Subcutaneous abdominal adipose tissue (tissue), 5 donors: Measurements from ENCODE around the gene NDUFS7.
A peak's percentile ranks its signal among the peaks of the same experiment; 100 is the strongest.

Experiments used
- H3K27ac ChIP-seq: one replicate; pipeline ENCODE4 v1.7.0; 2013; ENCODE audit warnings: low read depth, mild to moderate bottlenecking, inconsistent platforms, low read length, moderate library complexity
- H3K27me3 ChIP-seq, 5 donors: one replicate each; pipeline ENCODE4 v1.7.0; 2013; ENCODE audit warnings: low read length in 5 of 5, inconsistent platforms in 1 of 5; ENCODE audit not compliant: control insufficient read depth in 5 of 5, insufficient read depth in 4 of 5
- H3K36me3 ChIP-seq, 5 donors: one replicate each; pipeline ENCODE4 v1.7.0; 2013; ENCODE audit warnings: low read length in 5 of 5; ENCODE audit not compliant: control insufficient read depth in 5 of 5, insufficient read depth in 5 of 5
- H3K4me1 ChIP-seq, 5 donors: one replicate each; pipeline ENCODE4 v1.7.0; 2013; ENCODE audit warnings: low read length in 5 of 5, mild to moderate bottlenecking in 3 of 5, moderate library complexity in 1 of 5; ENCODE audit not compliant: control insufficient read depth in 5 of 5, insufficient read depth in 5 of 5
- H3K4me3 ChIP-seq, 5 donors: one replicate each; pipeline ENCODE4 v1.7.0; 2013; ENCODE audit warnings: low read length in 5 of 5, low read depth in 1 of 5
- H3K9ac ChIP-seq, 5 donors: one replicate each; pipeline ENCODE4 v1.7.0; 2013; ENCODE audit warnings: low read length in 5 of 5, mild to moderate bottlenecking in 4 of 5, moderate library complexity in 3 of 5
- H3K9me3 ChIP-seq, 5 donors: one replicate each; pipeline ENCODE4 v1.7.0; 2013; ENCODE audit warnings: low read length in 5 of 5; ENCODE audit not compliant: control insufficient read depth in 5 of 5
- donor health status: healthy.
- donor health status: healthy.
- donor health status: healthy.
- donor health status: healthy.
- donor health status: healthy.

Gene NDUFS7

DNA sequence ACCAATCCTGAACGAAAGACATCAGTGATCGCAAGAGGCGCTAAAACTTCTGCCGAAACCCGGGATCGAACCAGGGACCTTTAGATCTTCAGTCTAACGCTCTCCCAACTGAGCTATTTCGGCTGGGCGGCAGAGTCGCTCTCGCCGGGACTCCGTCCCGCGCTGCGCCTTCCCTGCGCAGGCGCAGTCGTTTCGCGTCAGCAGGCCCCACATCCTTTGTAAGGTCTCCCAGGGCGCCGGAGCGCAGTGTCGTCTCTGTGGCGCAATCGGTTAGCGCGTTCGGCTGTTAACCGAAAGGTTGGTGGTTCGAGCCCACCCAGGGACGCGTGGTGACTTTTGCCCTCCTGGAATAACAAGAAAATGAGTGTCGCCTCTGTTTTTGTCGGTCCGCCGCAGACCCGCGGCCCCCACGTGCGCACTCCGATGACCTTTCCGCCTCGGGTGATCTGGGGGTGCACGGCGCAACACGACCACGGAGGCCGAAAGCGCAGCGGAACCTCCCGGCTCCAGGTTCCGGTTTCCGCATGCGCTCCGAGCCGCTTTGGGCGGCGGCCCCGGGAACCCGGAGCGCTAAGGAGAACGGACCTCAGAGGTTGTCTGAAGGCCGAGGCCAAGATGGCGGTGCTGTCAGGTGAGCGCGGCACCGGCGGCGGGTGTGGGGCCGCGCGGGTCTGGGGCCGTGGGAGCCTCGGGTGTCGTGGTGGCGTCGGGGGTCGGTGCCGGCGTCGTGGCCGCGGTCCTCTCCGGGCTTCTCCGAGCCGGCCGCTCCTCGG is at the start of gene NDUFS7:
TSS of gene NDUFS7 (plus strand) at position 596 of the 773 bp plus-strand sequence. CDS start at position 616, 20 bp downstream.
- peaks cover 0 to 23% (median 10%) of the 10 kb centered on the region in 5 donors for H3K36me3 ChIP-seq
- peak within 1 kb of the TSS; percentile 64 to 96 (median 96) for H3K9ac ChIP-seq
- H3K4me1 ChIP-seq, result peaks cover 2 to 45% (median 28%) of the 10 kb centered on the region in 5 donors
- peak within 1 kb of the TSS; percentile 65 for H3K27ac ChIP-seq
- H3K9me3 ChIP-seq, result no peaks in the 10 kb centered on the region
- no peaks in the 10 kb centered on the region for H3K27me3 ChIP-seq
- peak within 1 kb of the TSS; percentile 81 to 94 (median 90) for H3K4me3 ChIP-seq

DNA sequence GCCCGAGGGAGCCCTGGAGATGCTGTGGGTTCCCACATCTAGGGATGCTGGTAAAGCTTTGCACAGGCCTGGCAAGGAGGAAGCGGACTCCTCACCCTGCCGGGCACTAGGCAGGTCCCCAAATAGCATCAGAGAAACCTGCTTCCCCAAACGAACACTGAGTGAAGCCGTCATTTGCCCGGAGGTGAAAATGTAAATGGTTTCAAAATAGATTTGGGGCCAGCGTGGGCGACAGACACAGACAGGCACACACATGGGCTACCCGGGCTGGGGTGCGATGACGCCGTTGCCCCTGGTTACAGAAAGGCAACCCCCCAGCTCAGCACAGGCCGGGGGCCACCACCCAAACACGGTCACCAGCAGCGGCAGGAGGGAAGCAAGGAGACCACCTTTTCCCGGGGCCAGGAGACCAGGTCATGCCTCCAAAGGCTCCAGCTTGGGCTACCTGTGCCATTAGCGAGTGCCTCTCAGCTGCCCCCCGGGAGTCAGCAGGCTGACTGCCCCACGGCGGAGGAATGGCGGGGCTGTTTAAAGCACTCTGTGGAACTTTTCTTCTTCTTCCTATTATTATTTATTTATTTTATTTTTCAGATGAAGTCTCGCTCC is 47.5 kb upstream of the NDUFS7 start:
- Histone ChIP-seq H3K36me3 (no peaks in the 10 kb centered on the region), H3K27ac (no peak overlapping the region), H3K9me3 (no peaks in the 10 kb centered on the region), H3K9ac (no peak overlapping the region), H3K27me3 (peaks cover 0 to 8% (median 6%) of the 10 kb centered on the region in 5 donors), H3K4me3 (no peak overlapping the region), H3K4me1 (peaks cover 0 to 3% (median 0%) of the 10 kb centered on the region in 5 donors)

DNA sequence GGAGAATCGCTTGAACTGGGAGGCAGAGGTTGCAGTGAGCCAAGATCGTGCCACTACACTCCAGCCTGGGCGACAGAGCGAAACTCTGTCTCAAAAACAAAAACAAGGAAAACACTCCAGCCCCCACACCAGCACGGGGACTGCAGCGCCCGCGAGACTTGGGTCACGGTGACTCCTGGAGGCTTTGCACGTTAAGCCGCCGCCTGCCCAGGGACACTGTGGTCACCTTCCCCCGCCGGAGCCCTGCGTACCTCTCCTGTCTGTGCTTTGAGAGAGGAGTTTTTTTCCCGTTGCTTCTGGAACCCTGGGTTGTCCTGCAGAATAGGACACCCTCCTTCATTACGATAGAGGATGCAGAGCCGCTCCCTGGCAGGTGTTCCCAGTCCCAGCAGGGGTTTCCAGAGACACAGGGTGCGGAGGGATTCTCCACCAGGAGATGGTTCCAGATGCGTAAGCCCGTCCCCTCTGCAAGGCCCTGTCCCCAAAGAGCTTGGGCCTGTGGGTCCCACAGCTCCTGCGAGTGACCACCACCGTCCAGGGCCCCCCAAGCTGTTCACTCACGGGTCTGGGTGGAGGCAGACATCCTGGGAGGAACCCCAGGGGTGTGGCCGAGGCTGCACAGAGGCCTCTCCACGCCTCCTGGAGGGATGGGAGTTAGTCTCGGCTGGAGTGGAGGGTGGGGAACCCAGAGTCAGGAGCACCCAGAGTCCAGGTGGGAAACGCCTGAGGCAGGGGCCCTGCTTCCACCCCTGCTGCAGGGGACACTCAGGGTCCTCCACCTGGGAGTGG is 42.8 kb upstream of the NDUFS7 start:
- H3K9ac ChIP-seq, result no peak overlapping the region
- no peaks in the 10 kb centered on the region for H3K36me3 ChIP-seq
- no peaks in the 10 kb centered on the region for H3K9me3 ChIP-seq
- H3K27ac ChIP-seq, result no peak overlapping the region
- no peak overlapping the region for H3K4me3 ChIP-seq
- peaks cover 0 to 8% (median 0%) of the 10 kb centered on the region in 5 donors for H3K4me1 ChIP-seq
- peaks cover 0 to 6% (median 0%) of the 10 kb centered on the region in 5 donors for H3K27me3 ChIP-seq

DNA sequence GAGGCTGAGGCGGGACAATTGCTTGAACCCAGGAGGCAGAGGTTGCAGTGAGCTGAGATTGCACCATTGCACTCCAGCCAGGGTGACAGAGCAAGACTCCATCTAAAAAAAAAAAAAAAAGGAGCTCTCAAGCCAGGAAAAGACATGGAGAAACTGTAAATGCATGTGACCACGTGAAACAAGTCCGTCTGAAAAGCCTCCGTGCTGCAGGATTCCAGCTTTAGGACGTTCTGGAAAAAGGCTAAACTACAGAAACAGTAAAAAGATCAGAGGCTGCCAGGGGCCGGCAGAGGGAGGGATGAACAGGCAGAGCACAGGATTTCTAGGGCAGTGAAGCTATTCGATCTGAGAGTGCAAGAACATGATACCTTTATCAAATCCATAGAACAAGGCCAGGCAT is 40.7 kb upstream of the NDUFS7 start:
- Histone ChIP-seq H3K4me3 (no peak overlapping the region), H3K9ac (no peak overlapping the region), H3K36me3 (no peaks in the 10 kb centered on the region), H3K27me3 (peaks cover 0 to 6% (median 0%) of the 10 kb centered on the region in 5 donors), H3K9me3 (no peaks in the 10 kb centered on the region), H3K27ac (no peak overlapping the region), H3K4me1 (peaks cover 0 to 8% (median 0%) of the 10 kb centered on the region in 5 donors)

DNA sequence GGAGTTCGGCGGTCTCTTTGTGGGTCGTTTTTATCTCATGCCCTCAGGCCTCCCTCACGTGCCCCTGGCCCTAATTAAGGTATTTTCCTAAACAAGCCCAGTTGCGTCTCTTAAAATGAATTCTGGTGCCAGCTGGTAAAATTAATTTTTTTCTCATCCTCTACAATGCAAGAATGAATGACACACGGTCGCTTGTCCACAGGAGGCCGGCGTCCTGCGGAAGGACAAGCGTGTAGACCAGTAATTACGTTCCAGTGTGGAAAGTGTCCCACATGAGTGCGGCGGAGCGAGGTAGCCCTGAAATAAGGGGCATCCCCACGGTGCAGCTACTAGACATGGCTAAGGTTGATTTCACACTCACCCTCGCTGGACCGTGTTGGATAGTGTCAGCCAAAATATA is 34.5 kb upstream of the NDUFS7 start:
- Histone ChIP-seq H3K4me3 (no peak overlapping the region), H3K9ac (no peak overlapping the region), H3K9me3 (no peaks in the 10 kb centered on the region), H3K4me1 (peaks cover 0 to 5% (median 4%) of the 10 kb centered on the region in 5 donors), H3K27me3 (no peaks in the 10 kb centered on the region), H3K27ac (no peak overlapping the region), H3K36me3 (no peaks in the 10 kb centered on the region)

DNA sequence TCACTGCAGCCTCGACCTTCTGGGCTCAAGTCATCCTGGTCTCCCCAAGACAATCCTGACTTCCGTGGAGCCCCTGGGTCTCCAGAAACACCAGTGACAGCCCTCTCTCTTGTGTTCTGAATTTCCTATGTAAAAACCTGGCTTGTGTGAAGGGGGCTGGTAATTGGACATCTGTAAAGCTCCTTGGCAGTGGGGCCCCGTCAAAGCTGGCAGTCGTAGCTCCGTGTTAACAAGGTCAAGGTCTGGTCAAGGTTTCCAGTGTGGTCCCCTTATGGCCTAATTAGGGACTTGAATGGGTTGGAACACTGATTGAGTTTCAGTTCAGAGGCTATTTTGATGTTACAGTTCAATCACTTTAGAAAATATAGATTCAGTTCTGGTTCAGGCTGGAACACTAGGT is 32.8 kb upstream of the NDUFS7 start:
- no peaks in the 10 kb centered on the region for H3K36me3 ChIP-seq
- peaks cover 4 to 16% (median 14%) of the 10 kb centered on the region in 5 donors for H3K4me1 ChIP-seq
- H3K9ac ChIP-seq, result no peak overlapping the region
- no peaks in the 10 kb centered on the region for H3K27me3 ChIP-seq
- no peaks in the 10 kb centered on the region for H3K9me3 ChIP-seq
- no peak overlapping the region for H3K4me3 ChIP-seq
- no peak overlapping the region for H3K27ac ChIP-seq

DNA sequence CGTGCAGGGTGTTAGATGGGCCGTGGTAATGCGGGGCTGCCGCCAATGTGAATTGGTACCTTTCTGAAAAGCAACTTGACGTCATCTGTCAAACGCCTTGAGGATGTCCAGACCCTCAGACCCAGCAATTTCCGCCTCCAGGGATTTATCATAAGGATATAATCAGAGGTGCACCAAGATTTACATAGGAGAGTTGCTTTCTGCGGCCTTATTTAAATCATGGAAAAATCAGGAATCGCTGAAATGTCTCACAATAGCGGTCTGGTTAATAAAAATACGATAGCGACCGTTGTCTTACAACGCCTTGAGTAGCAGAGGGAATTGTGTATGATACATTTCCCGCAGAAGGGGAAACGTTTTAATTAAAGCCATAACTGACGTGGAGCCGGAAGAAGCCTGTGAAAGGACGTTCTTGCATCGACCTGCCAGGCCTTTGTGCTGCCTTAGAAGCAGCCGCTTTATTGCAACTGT is 32.3 kb upstream of the NDUFS7 start:
- H3K9me3 ChIP-seq, result no peaks in the 10 kb centered on the region
- H3K36me3 ChIP-seq, result no peaks in the 10 kb centered on the region
- no peak overlapping the region for H3K9ac ChIP-seq
- no peaks in the 10 kb centered on the region for H3K27me3 ChIP-seq
- no peak overlapping the region for H3K4me3 ChIP-seq
- H3K27ac ChIP-seq, result no peak overlapping the region
- peaks cover 8 to 21% (median 20%) of the 10 kb centered on the region in 5 donors for H3K4me1 ChIP-seq

DNA sequence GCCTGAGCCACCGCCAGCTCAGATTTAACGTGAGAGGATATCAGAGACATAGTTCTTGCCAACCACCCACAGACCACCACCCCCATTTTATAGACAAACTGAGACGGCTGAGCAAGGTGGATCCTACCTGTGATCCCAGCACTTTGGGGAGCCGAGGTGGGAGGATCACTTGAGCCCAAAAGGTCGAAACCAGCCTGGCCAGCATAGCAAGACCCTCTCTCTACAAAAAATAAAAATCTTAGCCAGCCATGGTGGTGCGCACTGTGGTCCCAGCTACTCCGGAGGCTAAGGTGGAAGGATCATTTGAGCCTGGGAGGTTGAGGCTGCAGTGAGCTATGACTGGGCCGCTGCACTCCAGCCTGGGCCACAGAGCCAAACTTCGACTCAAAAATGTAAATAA is 30.6 kb upstream of the NDUFS7 start:
- Histone ChIP-seq H3K9ac (no peak overlapping the region), H3K4me3 (no peak overlapping the region), H3K36me3 (peaks cover 2 to 13% (median 7%) of the 10 kb centered on the region in 5 donors), H3K27ac (no peak overlapping the region), H3K27me3 (no peaks in the 10 kb centered on the region), H3K4me1 (peaks cover 8 to 26% (median 25%) of the 10 kb centered on the region in 5 donors), H3K9me3 (no peaks in the 10 kb centered on the region)

DNA sequence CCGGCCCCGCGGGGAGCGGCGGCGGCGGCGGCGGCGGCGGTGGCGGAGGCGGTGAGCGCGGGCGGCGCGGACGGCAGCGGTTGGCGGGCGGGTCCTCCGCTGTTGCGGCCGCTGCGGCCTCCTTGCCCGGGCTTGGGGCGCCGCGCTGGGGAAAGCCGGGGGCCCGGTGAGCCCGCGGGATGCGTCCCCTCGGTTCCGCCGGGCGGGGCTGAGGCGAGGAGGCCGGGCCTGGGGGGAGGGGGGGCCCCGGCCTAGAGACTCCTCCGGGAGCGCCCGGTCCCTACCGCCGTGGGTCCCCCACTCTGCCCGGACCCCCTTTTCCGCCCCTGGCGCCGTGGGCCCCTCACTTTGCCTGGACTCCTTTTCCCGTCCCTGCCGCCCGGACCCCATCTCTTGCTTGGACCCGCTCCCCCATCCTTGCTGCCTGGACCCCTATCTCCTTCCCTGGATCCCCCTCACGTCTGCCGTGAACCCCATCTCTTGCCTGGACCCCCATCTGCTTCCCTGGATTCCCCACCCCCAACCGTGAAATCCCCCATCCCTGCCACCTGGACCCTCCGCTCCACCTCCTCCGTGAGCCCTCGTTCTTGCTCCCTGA is 28.6 kb upstream of the NDUFS7 start:
- H3K9ac ChIP-seq, result peak overlapping the region in 4 of 5 donors; percentile 55 to 86 (median 76)

More for the DNA sequence above, 28.6 kb upstream of the NDUFS7 start:
- H3K9me3 ChIP-seq, result no peaks in the 10 kb centered on the region
- H3K4me1 ChIP-seq, result peaks cover 8 to 34% (median 28%) of the 10 kb centered on the region in 5 donors
- H3K27me3 ChIP-seq, result no peaks in the 10 kb centered on the region
- peak overlapping the region; percentile 73 to 87 (median 82) for H3K4me3 ChIP-seq
- peak overlapping the region; percentile 92 for H3K27ac ChIP-seq
- peaks cover 2 to 29% (median 21%) of the 10 kb centered on the region in 5 donors for H3K36me3 ChIP-seq
